GM12878 (cell line): ENCODE results near the gene SMAD9. TPM values are rescaled to one million over a fixed set of nuclear protein-coding genes. Genes with fewer than 3 reads are reported as not detected.

Experiments
- ATAC-seq: fragments of 200-7000 bp; cut with Tn5 transposase; 3 replicates; pipeline ENCODE4 v1.9.1; 2020; ENCODE audit warnings: mild to moderate bottlenecking, moderate library complexity
- BruUV-seq: library from RNA; stranded (reverse); fragments of 400-500 nt; replicated peaks from 2 replicates; lab custom pipeline; 2021; lab: Mats Ljungman, UMichigan
- CTCF ChIA-PET: fragments of 300-600 bp; sonication (Branson Sonifier 250); formaldehyde crosslinking; extraction: SDS; loops from one replicate; lab custom pipeline; 2021; ENCODE audit warnings: inconsistent platforms; lab: Yijun Ruan, JAX
- POLR2A ChIA-PET: fragments of 350-600 bp; formaldehyde crosslinking; extraction: SDS; loops from one replicate; lab custom pipeline; 2021; ENCODE audit warnings: inconsistent platforms; lab: Charles Lee
- RAD21 ChIA-PET: fragments of 300-600 bp; sonication (Branson Sonifier 250); formaldehyde crosslinking; loops from one replicate; lab custom pipeline; 2023; ENCODE audit warnings: antibody characterized with exemption; ENCODE audit not compliant: unreplicated experiment; lab: Charles Lee
- SMC1A ChIA-PET: fragments of 300-600 bp; sonication (Branson Sonifier 250); formaldehyde crosslinking; loops from one replicate; lab custom pipeline; 2023; ENCODE audit not compliant: unreplicated experiment, uncharacterized antibody; lab: Charles Lee
- DNase-seq: peaks from one replicate; pipeline ENCODE4 v3.0.0-alpha.2; 2011; ENCODE audit warnings: low read depth, low spot score
- FAIRE-seq: peaks from 3 replicates; lab custom pipeline; 2011; peaks lifted over from hg19 to GRCh38; lab: Jason Lieb, UNC
- H2AFZ ChIP-seq: 2 replicates; pipeline ENCODE4 v1.6.0; 2011; ENCODE audit warnings: low read depth, low read length, control low read depth; ENCODE audit not compliant: control insufficient read depth
- H3K27ac ChIP-seq: 2 replicates; pipeline ENCODE4 v1.5.1; 2011; ENCODE audit warnings: control low read depth; ENCODE audit not compliant: control insufficient read depth, insufficient read depth
- H3K27me3 ChIP-seq, 2 experiments: replicated peaks in 1 of 2; 2 replicates each; pipeline versions ENCODE4 v1.6.0 to v1.6.1; 2011; ENCODE audit warnings: low read length in 1 of 2; ENCODE audit not compliant: control insufficient read depth in 2 of 2, insufficient read depth in 2 of 2
- H3K36me3 ChIP-seq, 2 experiments: 2 replicates each; pipeline ENCODE4 v1.5.1; 2011; ENCODE audit warnings: low read length in 1 of 2; ENCODE audit not compliant: control insufficient read depth in 2 of 2, insufficient read depth in 2 of 2
- H3K4me1 ChIP-seq: 2 replicates; pipeline ENCODE4 v1.6.1; 2011; ENCODE audit warnings: mild to moderate bottlenecking, low read length, moderate library complexity, mixed read lengths; ENCODE audit not compliant: control insufficient read depth, insufficient read depth
- H3K4me2 ChIP-seq: 2 replicates; pipeline ENCODE4 v1.6.0; 2011; ENCODE audit warnings: control low read depth; ENCODE audit not compliant: control insufficient read depth, insufficient read depth
- H3K4me3 ChIP-seq: fragments of 200-600 bp; sonication (generic); 2 replicates; pipeline ENCODE4 v1.5.1; 2016
- H3K79me2 ChIP-seq: 2 replicates; pipeline ENCODE4 v1.6.0; 2011; ENCODE audit warnings: low read length; ENCODE audit not compliant: control insufficient read depth, insufficient read depth
- H3K9ac ChIP-seq: 2 replicates; pipeline ENCODE4 v1.8.0; 2011; ENCODE audit warnings: low read length, control low read depth, mixed read lengths; ENCODE audit not compliant: control insufficient read depth, insufficient read depth
- H3K9me3 ChIP-seq: replicated peaks from 3 replicates; pipeline ENCODE4 v1.5.1; 2011; ENCODE audit warnings: mild to moderate bottlenecking, low read length; ENCODE audit not compliant: control insufficient read depth, insufficient read depth
- H4K20me1 ChIP-seq: 2 replicates; pipeline ENCODE4 v1.6.0; 2011; ENCODE audit not compliant: control insufficient read depth, insufficient read depth
- FOS ChIP-seq: IDR thresholded peaks from 3 replicates; pipeline ENCODE4 v1.6.1; 2011; ENCODE audit warnings: borderline replicate concordance; ENCODE audit not compliant: insufficient read length; ENCODE audit errors: extremely low read depth
- FOXK2 ChIP-seq: fragments of 450-650 bp; IDR thresholded peaks from 2 replicates; pipeline ENCODE4 v1.6.1; 2017; ENCODE audit warnings: mild to moderate bottlenecking, moderate library complexity
- IKZF1 ChIP-seq: fragments of 450-650 bp; conservative IDR thresholded peaks from 2 replicates; pipeline ENCODE4 v1.6.1; 2017; ENCODE audit warnings: antibody characterized with exemption, mild to moderate bottlenecking
- POLR2AphosphoS2 ChIP-seq: IDR thresholded peaks from 2 replicates; pipeline ENCODE4 v1.6.1; 2011; ENCODE audit warnings: low read depth, mild to moderate bottlenecking, low read length, improper control_type of control experiment, moderate library complexity
- RFX5 ChIP-seq: IDR thresholded peaks from 2 replicates; pipeline ENCODE4 v1.6.1; 2011; ENCODE audit warnings: low read depth, low read length, improper control_type of control experiment
- RUNX3 ChIP-seq: IDR thresholded peaks from 2 replicates; pipeline ENCODE4 v1.6.1; 2012; ENCODE audit warnings: low read length, inconsistent platforms
- SPI1 ChIP-seq: IDR thresholded peaks from 2 replicates; pipeline ENCODE4 v1.6.1; 2011; ENCODE audit warnings: low read depth, mild to moderate bottlenecking, low read length, moderate library complexity, borderline replicate concordance; ENCODE audit not compliant: insufficient read depth
- SREBF2 ChIP-seq: IDR thresholded peaks from 2 replicates; pipeline ENCODE4 v1.6.1; 2012; ENCODE audit warnings: mild to moderate bottlenecking, low read length
- STAT1 ChIP-seq: fragments of 450-650 bp; conservative IDR thresholded peaks from 2 replicates; pipeline ENCODE4 v1.6.1; 2014; ENCODE audit warnings: antibody characterized with exemption, mild to moderate bottlenecking
- ZBTB4 ChIP-seq: fragments of 450-650 bp; formaldehyde crosslinking; IDR thresholded peaks from 2 replicates; pipeline ENCODE4 v1.4.0; 2022; ENCODE audit warnings: mild to moderate bottlenecking, moderate library complexity
- WGBS: methylation state at CpG from one replicate; pipeline ENCODE4 v1.1.6; 2016; ENCODE audit warnings: low lambda C conversion rate; ENCODE audit not compliant: insufficient replicate concordance, insufficient coverage; ENCODE audit errors: missing lambda C conversion rate; 5-methylcytosine and 5-hydroxymethylcytosine counted together
- in situ Hi-C: fragments of 300-500 bp; cut with MboI; formaldehyde crosslinking; loops from 9 replicates; pipeline ENCODE4 v1.14.3; 2018; ENCODE audit warnings: mixed read lengths
- intact Hi-C: fragments of 100-400 bp; cut with micrococcal nuclease; formaldehyde crosslinking; loops from one replicate; pipeline ENCODE4 v1.14.2; 2022; ENCODE audit not compliant: unreplicated experiment
- polyA plus RNA-seq, 11 experiments: library from polyadenylated mRNA; depleted of rRNA in 4 of 11; unstranded in 6 of 11; stranded (reverse) in 5 of 11; fragments of >200 nt; fragmentation: Nextera tagmentation in 4 of 11; fragmentation: Illumina TruSeq in 1 of 11; extraction: Ambion mirVana in 4 of 11; extraction: Trizol in 1 of 11; gene quantifications; 1 replicate in 1 of 11; 2 replicates in 10 of 11; pipeline versions ENCODE4 v1.2.1 to v1.2.3, GENCODE V29; 2011 to 2016; ENCODE audit warnings: inconsistent platforms in 2 of 11, missing spikeins in 2 of 11, low read depth in 1 of 11
- total RNA-seq, 4 experiments: library from RNA; depleted of rRNA in 3 of 4; stranded (reverse); fragments of >200 nt in 3 of 4; fragmentation: Illumina TruSeq in 1 of 4; extraction: Trizol in 1 of 4; gene quantifications; 2 replicates each; pipeline versions ENCODE4 v1.2.1 to v1.2.3, GENCODE V29; 2013 to 2021

SMAD9 gene
- total and polyA plus RNA-seq, 10 of the 15 experiments (the other 5 are each of a cell fraction or from before 2014, with no cell fraction given), result 0.22 to 0.69 (median 0.42) TPM; not detected in 6

- BruUV-seq, result no TSS peak
- FAIRE-seq (no peak), ATAC-seq (no peak)
- H3K27ac ChIP-seq, result no peak overlapping the region
- intact Hi-C loops, result no loop called here
- RAD21 ChIA-PET, result no interaction called here
- CTCF ChIA-PET, result no interaction called here
- TF ChIP-seq SPI1 (no peak), STAT1 (no peak), ZBTB4 (CRISPR knock-in tag) (no peak), IKZF1 (no peak), RUNX3 (no peak), FOS (no peak), FOXK2 (no peak), POLR2AphosphoS2 (no peak), RFX5 (no peak), SREBF2 (no peak)
- TF ChIP-seq, all 136 proteins: peak for 0
- H3K9me3 ChIP-seq, result no peaks in the 10 kb centered on the region
- ChIA-PET POLR2A (no interaction called here), SMC1A (interaction anchor here (1.0 kb wide), 1 partner anchor 11 kb away, joined by 3 read pairs; no protein-coding TSS in a partner anchor)
- in situ Hi-C loops, result no loop called here
- H2AFZ ChIP-seq, result no peak overlapping the region
- no peaks in the 10 kb centered on the region for H3K27me3 ChIP-seq
- no peak overlapping the region for H3K9ac ChIP-seq
- H3K79me2 ChIP-seq, result no peaks in the 10 kb centered on the region
- DNase-seq, result no peak
- WGBS, result 13% methylated on average over 2 of the region's 2 CpGs
- no peaks in the 10 kb centered on the region for H3K36me3 ChIP-seq
- H3K4me3 ChIP-seq, result no peak overlapping the region
- no peaks in the 10 kb centered on the region for H4K20me1 ChIP-seq
- no peaks in the 10 kb centered on the region for H3K4me1 ChIP-seq
- H3K4me2 ChIP-seq, result no peak overlapping the region
Measured at GRCh38 chr13:36880961-36881360, 39.1 kb downstream of the SMAD9 start.
